H1 (cell line): ENCODE results near the gene GTF2H1. TPM values are rescaled to one million over a fixed set of nuclear protein-coding genes. Genes with fewer than 3 reads are reported as not detected.

ENCODE experiments used
- CTCF ChIA-PET: fragments of 300-600 bp; sonication (Branson Sonifier 250); formaldehyde crosslinking; loops from one replicate; lab custom pipeline; 2021; ENCODE audit not compliant: partially characterized antibody; lab: Charles Lee
- POLR2A ChIA-PET: fragments of 300-600 bp; sonication (Branson Sonifier 250); formaldehyde crosslinking; loops from one replicate; lab custom pipeline; 2021; ENCODE audit warnings: inconsistent platforms; ENCODE audit not compliant: partially characterized antibody; lab: Charles Lee
- DNase-seq, 2 experiments: peaks; one replicate each; pipeline versions ENCODE4 v3.0.0 to v3.0.0-alpha.2; 2010 to 2022; ENCODE audit warnings: low spot score in 2 of 2, low read depth in 1 of 2, mixed read lengths in 1 of 2
- FAIRE-seq: peaks from 2 replicates; lab custom pipeline; 2011; peaks lifted over from hg19 to GRCh38; lab: Jason Lieb, UNC
- H2AFZ ChIP-seq: 2 replicates; pipeline ENCODE4 v1.8.1; 2012; ENCODE audit warnings: low read length, inconsistent platforms
- H2AK5ac ChIP-seq: 2 replicates; pipeline ENCODE4 v1.6.1; 2013; ENCODE audit warnings: low read depth, low read length
- H2BK120ac ChIP-seq: replicated peaks from 2 replicates; pipeline ENCODE3; 2013; ENCODE audit warnings: low read depth, low read length, inconsistent platforms
- H2BK12ac ChIP-seq: 2 replicates; pipeline ENCODE4 v1.6.1; 2013; ENCODE audit warnings: low read depth, low read length
- H2BK15ac ChIP-seq: 2 replicates; pipeline ENCODE4 v1.6.1; 2013; ENCODE audit warnings: low read length
- H2BK20ac ChIP-seq: 2 replicates; pipeline ENCODE4 v1.6.1; 2013; ENCODE audit warnings: low read length
- H2BK5ac ChIP-seq: 2 replicates; pipeline ENCODE4 v1.6.1; 2013; ENCODE audit warnings: low read depth, low read length
- H3K14ac ChIP-seq: 2 replicates; pipeline ENCODE4 v1.6.1; 2013; ENCODE audit warnings: inconsistent platforms; ENCODE audit not compliant: insufficient read length
- H3K18ac ChIP-seq: 2 replicates; pipeline ENCODE4 v1.6.1; 2013; ENCODE audit warnings: low read length; ENCODE audit errors: extremely low read depth
- H3K23ac ChIP-seq: 2 replicates; pipeline ENCODE4 v1.6.1; 2013; ENCODE audit warnings: inconsistent platforms; ENCODE audit not compliant: insufficient read length
- H3K23me2 ChIP-seq: 2 replicates; pipeline ENCODE4 v1.6.1; 2013; ENCODE audit warnings: low read depth, low read length
- H3K27ac ChIP-seq: 2 replicates; pipeline ENCODE4 v1.6.1; 2011; ENCODE audit warnings: low read depth, low read length, inconsistent platforms
- H3K27me3 ChIP-seq, 4 experiments: replicated peaks in 1 of 4; 1 replicate in 1 of 4; 2 replicates in 3 of 4; pipeline versions ENCODE4 v1.6.1 to v1.8.1; 2011 to 2013; ENCODE audit warnings: low read length in 3 of 4, mild to moderate bottlenecking in 3 of 4, inconsistent platforms in 2 of 4, mixed read lengths in 2 of 4, moderate library complexity in 1 of 4; ENCODE audit not compliant: control insufficient read depth in 3 of 4, insufficient read depth in 3 of 4; ENCODE audit errors: extremely low read depth in 1 of 4
- H3K36me3 ChIP-seq, 4 experiments: 2 replicates each; pipeline versions ENCODE4 v1.6.1 to v1.8.1; 2011 to 2013; ENCODE audit warnings: mild to moderate bottlenecking in 4 of 4, low read length in 3 of 4, moderate library complexity in 2 of 4, control low read depth in 1 of 4, inconsistent platforms in 1 of 4; ENCODE audit not compliant: insufficient read depth in 4 of 4, control insufficient read depth in 2 of 4
- H3K4ac ChIP-seq: replicated peaks from 2 replicates; pipeline ENCODE3; 2013; ENCODE audit warnings: low read length, low read depth, mixed read lengths, inconsistent platforms; ENCODE audit not compliant: insufficient read length
- H3K4me1 ChIP-seq, 4 experiments: replicated peaks in 1 of 4; 1 replicate in 1 of 4; 2 replicates in 3 of 4; pipeline versions ENCODE4 v1.6.1 to v1.8.1; 2011 to 2013; ENCODE audit warnings: low read length in 3 of 4, inconsistent platforms in 2 of 4, mixed read lengths in 1 of 4; ENCODE audit not compliant: insufficient read depth in 4 of 4, control insufficient read depth in 3 of 4
- H3K4me2 ChIP-seq, 2 experiments: 2 replicates each; pipeline versions ENCODE4 v1.6.1 to v1.8.1; 2011 to 2013; ENCODE audit warnings: low read depth in 2 of 2, low read length in 2 of 2, control low read depth in 1 of 2, inconsistent platforms in 1 of 2, mild to moderate bottlenecking in 1 of 2; ENCODE audit not compliant: insufficient read depth in 1 of 2
- H3K4me3 ChIP-seq, 4 experiments: fragments of 200-600, 300-600 bp in 1 of 4; sonication (generic), shearing (Covaris generic), sonication (Bioruptor Twin) in 1 of 4; 2 replicates each; pipeline versions ENCODE4 v1.5.1 to v1.8.1; 2011 to 2016; ENCODE audit warnings: low read length in 4 of 4, low read depth in 3 of 4, control low read depth in 2 of 4, inconsistent platforms in 2 of 4, mild to moderate bottlenecking in 2 of 4, mixed read lengths in 1 of 4, moderate library complexity in 1 of 4; ENCODE audit not compliant: insufficient read depth in 2 of 4; ENCODE audit errors: extremely low read depth in 1 of 4
- H3K56ac ChIP-seq: replicated peaks from 2 replicates; pipeline ENCODE3; 2013; ENCODE audit warnings: low read depth, mild to moderate bottlenecking, mixed read lengths, low read length, inconsistent platforms; ENCODE audit not compliant: insufficient read length
- H3K79me1 ChIP-seq: 2 replicates; pipeline ENCODE4 v1.6.1; 2013; ENCODE audit warnings: low read depth, low read length, control low read depth
- H3K79me2 ChIP-seq, 2 experiments: 2 replicates each; pipeline versions ENCODE4 v1.6.1 to v1.8.1; 2012 to 2013; ENCODE audit warnings: low read length in 2 of 2, mild to moderate bottlenecking in 2 of 2, inconsistent platforms in 1 of 2; ENCODE audit not compliant: insufficient read depth in 2 of 2, control insufficient read depth in 1 of 2
- H3K9ac ChIP-seq, 4 experiments: replicated peaks in 1 of 4; 1 replicate in 1 of 4; 2 replicates in 3 of 4; pipeline versions ENCODE4 v1.6.1 to v1.8.1; 2011 to 2013; ENCODE audit warnings: low read depth in 3 of 4, low read length in 3 of 4, control low read depth in 2 of 4, mild to moderate bottlenecking in 2 of 4, moderate library complexity in 2 of 4, inconsistent platforms in 1 of 4; ENCODE audit errors: extremely low read depth in 1 of 4
- H3K9me3 ChIP-seq, 2 experiments: 2 replicates each; pipeline versions ENCODE4 v1.6.1 to v1.8.1; 2012 to 2013; ENCODE audit warnings: mild to moderate bottlenecking in 2 of 2, moderate library complexity in 2 of 2, control low read depth in 1 of 2, inconsistent platforms in 1 of 2, low read depth in 1 of 2, low read length in 1 of 2, mixed read lengths in 1 of 2; ENCODE audit not compliant: insufficient read depth in 2 of 2
- H4K20me1 ChIP-seq, 2 experiments: replicated peaks in 1 of 2; 2 replicates each; pipeline versions ENCODE3 to v1.8.1; 2011 to 2013; ENCODE audit warnings: inconsistent platforms in 2 of 2, low read length in 2 of 2, mild to moderate bottlenecking in 1 of 2; ENCODE audit not compliant: insufficient read depth in 2 of 2, control insufficient read depth in 1 of 2
- H4K5ac ChIP-seq: 2 replicates; pipeline ENCODE4 v1.6.1; 2013; ENCODE audit warnings: low read length, low read depth, mixed read lengths, inconsistent platforms; ENCODE audit not compliant: insufficient read length
- H4K8ac ChIP-seq: 2 replicates; pipeline ENCODE4 v1.8.0; 2013; ENCODE audit warnings: mild to moderate bottlenecking, moderate library complexity, low read length, inconsistent platforms; ENCODE audit not compliant: insufficient read depth; ENCODE audit errors: extremely low read depth
- H4K91ac ChIP-seq: replicated peaks from 2 replicates; pipeline ENCODE3; 2013; ENCODE audit warnings: low read length, mixed read lengths, inconsistent platforms; ENCODE audit not compliant: insufficient read length
- HDAC2 ChIP-seq, 2 experiments: fragments of 300-600 bp in 1 of 2; sonication (generic) in 1 of 2; IDR thresholded peaks; 2 replicates each; pipeline ENCODE4 v1.6.1; 2011 to 2012; ENCODE audit warnings: low read depth in 2 of 2, low read length in 2 of 2, mild to moderate bottlenecking in 2 of 2, moderate library complexity in 2 of 2, borderline replicate concordance in 1 of 2, inconsistent platforms in 1 of 2
- RBBP5 ChIP-seq: IDR thresholded peaks from 2 replicates; pipeline ENCODE4 v1.7.1; 2012; ENCODE audit warnings: low read depth, mild to moderate bottlenecking, inconsistent platforms, low read length, moderate library complexity, borderline replicate concordance
- SIN3A ChIP-seq, 2 experiments: IDR thresholded peaks in 1 of 2; conservative IDR thresholded peaks in 1 of 2; 2 replicates each; pipeline ENCODE4 v1.6.1; 2011 to 2012; ENCODE audit warnings: low read length in 2 of 2, improper control_type of control experiment in 1 of 2, low read depth in 1 of 2, mild to moderate bottlenecking in 1 of 2
- SUZ12 ChIP-seq: fragments of 200-600 bp; sonication (generic); IDR thresholded peaks from 2 replicates; pipeline ENCODE4 v1.6.1; 2012; ENCODE audit warnings: mild to moderate bottlenecking, inconsistent platforms, low read length, moderate library complexity, mixed read lengths
- WGBS, 2 experiments: shearing (Covaris generic) in 1 of 2; methylation state at CpG; one replicate each; pipeline versions ENCODE4 v1.1.6 to v1.1.7; 2013 to 2015; ENCODE audit warnings: low lambda C conversion rate in 2 of 2, mixed read lengths in 2 of 2, inconsistent platforms in 1 of 2, low coverage in 1 of 2, missing lambda C conversion rate in 1 of 2; ENCODE audit not compliant: insufficient replicate concordance in 2 of 2, insufficient coverage in 1 of 2, insufficient read length in 1 of 2; ENCODE audit errors: extremely low coverage in 1 of 2, missing lambda C conversion rate in 1 of 2; 5-methylcytosine and 5-hydroxymethylcytosine counted together
- polyA plus RNA-seq, 7 experiments: library from polyadenylated mRNA; depleted of rRNA in 3 of 7; stranded (reverse) in 5 of 7; unstranded in 2 of 7; fragments of >200 nt in 5 of 7; fragments of 200-250 nt in 2 of 7; gene quantifications; 1 replicate in 5 of 7; 2 replicates in 1 of 7; 4 replicates in 1 of 7; pipeline versions ENCODE4 v1.2.1 to v1.2.3, GENCODE V29; 2011 to 2013; ENCODE audit warnings: missing spikeins in 2 of 7, mixed read lengths in 2 of 7
- total RNA-seq: library from RNA; stranded (reverse); fragmentation: NEBNext Ultra II Directional; extraction: Animal tissue kit (Norgen Biotek cat#: 25700); gene quantifications from 2 replicates; pipeline ENCODE4 v1.2.1, GENCODE V29; 2021

The GTF2H1 gene
- total and polyA plus RNA-seq, 2 of the 8 experiments (the other 6 are each of a cell fraction or from before 2014, with no cell fraction given) = 9.1 to 26.3 TPM

DNA sequence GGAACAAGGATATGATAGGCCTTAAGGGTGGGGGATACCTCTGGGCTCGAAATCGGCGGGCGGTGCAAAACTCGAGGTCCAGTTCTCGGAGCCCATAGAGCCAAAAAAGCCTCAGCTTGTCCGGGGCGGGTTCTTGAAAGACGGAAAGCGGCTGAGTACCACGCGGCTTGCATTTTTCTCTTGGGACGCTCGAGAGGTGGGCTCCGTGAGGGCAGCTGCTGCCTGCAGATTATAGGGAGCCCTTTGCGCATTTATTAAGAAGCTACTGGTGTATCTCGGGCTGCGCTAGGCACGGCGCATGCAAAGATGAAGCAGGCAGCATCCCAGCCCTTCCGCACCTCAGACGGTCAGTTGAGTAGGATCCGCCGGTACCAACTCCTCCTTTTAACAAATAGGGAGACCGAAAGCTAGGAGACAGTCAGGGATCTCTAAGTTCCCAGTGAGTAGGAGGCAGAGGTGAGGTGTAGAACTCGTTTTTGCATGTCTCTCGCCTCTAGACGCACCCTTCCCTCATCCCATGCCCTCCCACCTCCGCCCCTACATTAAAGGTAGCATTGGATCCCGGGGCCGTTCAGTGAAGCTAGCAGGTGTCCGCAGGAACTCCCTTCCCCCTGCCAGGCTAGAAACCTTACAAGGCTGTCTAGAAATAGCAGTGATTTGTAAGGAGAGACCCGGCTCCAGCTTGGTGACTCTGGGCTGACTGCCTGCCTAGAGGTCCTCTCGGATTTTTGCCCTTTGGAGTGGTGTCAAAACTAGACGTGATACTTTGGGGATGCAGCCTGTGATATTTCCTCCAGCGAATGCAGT is 72.8 kb downstream of the GTF2H1 start:
- peaks cover 2% of the 10 kb centered on the region; the same call in 1 of the 2 replicates for H3K79me1 ChIP-seq
- H3K36me3 ChIP-seq = peaks cover 14 to 30% (median 25%) of the 10 kb centered on the region in 4 experiments
- H3K14ac ChIP-seq = no peak overlapping the region
- peaks cover 11% of the 10 kb centered on the region for H3K23me2 ChIP-seq
- POLR2A ChIA-PET = interaction anchor here (0.6 to 4.4 kb wide), 17 partner anchors 9 to 331 kb away, joined by 3 to 26 read pairs (median 4); partner anchors contain the start of genes GTF2H1, HPS5, IGSF22 and SAAL1
- peak overlapping the region; percentile 17; the same call in 1 of the 2 replicates for H2AK5ac ChIP-seq
- H4K20me1 ChIP-seq = peaks cover 0 to 4% of the 10 kb centered on the region in 2 experiments
- no peak overlapping the region for H2BK120ac ChIP-seq
- H3K9me3 ChIP-seq = no peaks in the 10 kb centered on the region
- H2BK5ac ChIP-seq = peak overlapping the region; percentile 56; the same call in 1 of the 2 replicates
- H3K56ac ChIP-seq = peak overlapping the region; percentile 43
- peak overlapping the region; percentile 93; the same call in 1 of the 2 replicates for H3K18ac ChIP-seq
- CTCF ChIA-PET = interaction anchor here (0.6 to 2.5 kb wide), 7 partner anchors 11 to 331 kb away, joined by 3 to 12 read pairs (median 5); partner anchors contain the start of gene IGSF22
- peak overlapping the region; percentile 6; the same call in 1 of the 2 replicates for H3K27ac ChIP-seq
- H2BK12ac ChIP-seq = no peak overlapping the region; the same call in 1 of the 2 replicates
- peak overlapping the region; percentile 95 for H4K8ac ChIP-seq
- peaks cover 3 to 6% (median 5%) of the 10 kb centered on the region in 4 experiments; a peak in 6 of 7 replicates for H3K4me1 ChIP-seq
- H4K5ac ChIP-seq = peak overlapping the region; percentile 85
- H3K23ac ChIP-seq = no peak overlapping the region
- H3K27me3 ChIP-seq = peaks cover 0 to 4% (median 0%) of the 10 kb centered on the region in 4 experiments; a peak in 2 of 7 replicates
- TF ChIP-seq SUZ12 (peak; percentile 27; the same call in 1 of the 2 replicates), RBBP5 (no peak; the same call in 1 of the 2 replicates), SIN3A (conservative IDR thresholded peaks at IDR 0.05 in 1 of 2, IDR thresholded peaks at IDR 0.05 in 1 of 2; ENCODE audit: low read depth in 1 of 2, low read length in 2 of 2) (0 out of 4 replicates have a peak, but pooled peaks of 1 of the 2 experiments have one; percentile 13), HDAC2 (IDR thresholded peaks at IDR 0.05; ENCODE audit: borderline replicate concordance in 1 of 2, low read depth in 2 of 2, low read length in 2 of 2) (0 out of 4 replicates have a peak, but pooled peaks of 1 of the 2 experiments have one; percentile 6)
- 4% methylated on average over 36 of the region's 36 CpGs; no CpG with 5 or more reads in 1 of the 2 experiments for WGBS, 2 experiments
- H3K4me3 ChIP-seq = peak overlapping the region; percentile 76 to 87 (median 80)
- DNase-seq (peak in 1 of 2 experiments; percentile 54), FAIRE-seq (no peak)
- H4K91ac ChIP-seq = no peak overlapping the region
- peaks cover 0 to 33% of the 10 kb centered on the region in 2 experiments; a peak in 2 of 4 replicates for H3K79me2 ChIP-seq
- H2BK15ac ChIP-seq = peak overlapping the region; percentile 81; the same call in 1 of the 2 replicates
- H3K4me2 ChIP-seq = peak overlapping the region; percentile 92 to 96
- no peak overlapping the region for H2BK20ac ChIP-seq
- H3K9ac ChIP-seq = peak overlapping the region; percentile 25 to 76 (median 70)
- H3K4ac ChIP-seq = peak overlapping the region; percentile 99
- H2AFZ ChIP-seq = 0 out of 2 replicates have a peak overlapping the region, but pooled peaks have one; percentile 8
